Stimulated activated CD4-positive, alpha-beta T cell treated with anti-CD3 and anti-CD28 coated beads, Interleukin-2, amount 100 ng/mL, for 4 hours (primary cell): ENCODE data around the gene CCDC106.

ENCODE experiments used
- DNase-seq: peaks from one replicate; pipeline ENCODE4 v3.0.0-alpha.2; 2020; ENCODE audit warnings: low read depth

Gene CCDC106

GRCh38 chr19:55669418-55670279 is 21.6 kb downstream of the CCDC106 start:
- no peak for DNase-seq

DNA sequence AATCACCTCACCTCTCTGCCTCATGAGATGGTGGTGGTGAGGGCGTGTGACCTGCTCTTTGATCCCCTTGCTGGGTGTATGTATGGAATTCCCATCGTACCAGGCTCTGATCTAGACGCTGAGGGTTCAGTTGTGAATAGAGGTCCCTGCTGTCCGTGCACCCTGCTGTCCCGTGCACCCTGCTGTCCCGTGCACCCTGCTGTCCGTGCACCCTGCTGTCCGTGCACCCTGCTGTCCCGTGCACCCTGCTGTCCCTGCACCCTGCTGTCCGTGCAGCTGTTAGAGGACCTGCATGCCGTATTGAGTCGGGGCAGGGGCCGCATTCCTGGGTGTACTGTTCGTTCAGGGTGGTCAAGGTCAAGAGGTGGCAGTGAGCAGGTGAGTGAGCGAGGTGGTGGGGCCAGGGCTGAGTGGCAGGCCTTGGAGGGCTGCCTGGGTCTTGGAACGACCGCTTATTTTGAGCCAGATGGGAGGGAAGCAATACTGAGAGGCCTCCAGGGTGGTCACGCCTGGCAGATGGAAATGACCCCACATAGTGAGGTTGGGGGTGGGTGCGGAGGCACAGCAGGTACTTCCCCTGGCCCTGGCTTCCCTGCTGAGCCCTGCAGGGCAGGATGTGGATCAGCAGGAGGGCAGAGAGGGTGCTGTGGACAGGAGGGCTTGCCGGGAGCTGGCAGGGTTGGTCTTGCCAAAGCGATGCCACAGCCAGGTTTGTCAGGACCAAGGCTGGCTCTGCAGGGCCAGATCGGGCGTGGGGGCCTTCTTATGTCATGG is 22.5 kb downstream of the CCDC106 start:
- no peak for DNase-seq

DNA sequence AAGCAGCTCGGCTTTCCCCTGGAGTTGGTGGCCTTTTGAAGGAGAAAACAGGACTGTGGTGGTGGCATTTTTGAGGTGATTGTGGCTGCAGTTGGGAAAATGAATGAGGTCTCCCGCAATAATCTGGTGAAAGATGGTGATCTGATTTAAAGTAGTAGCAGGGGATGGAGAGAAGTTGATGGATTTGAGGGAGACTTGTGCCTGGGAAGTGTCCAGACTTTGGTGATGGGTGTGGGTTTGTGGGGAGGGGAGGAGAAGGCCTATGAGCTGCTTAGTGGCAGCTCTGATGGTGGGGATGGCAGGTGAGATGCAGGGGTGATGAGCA is 23.0 kb downstream of the CCDC106 start:
- no peak for DNase-seq

GRCh38 chr19:55672418-55672817 is 24.4 kb downstream of the CCDC106 start:
- DNase-seq, result no peak

GRCh38 chr19:55673465-55673864 is 25.5 kb downstream of the CCDC106 start:
- DNase-seq, result no peak

DNA sequence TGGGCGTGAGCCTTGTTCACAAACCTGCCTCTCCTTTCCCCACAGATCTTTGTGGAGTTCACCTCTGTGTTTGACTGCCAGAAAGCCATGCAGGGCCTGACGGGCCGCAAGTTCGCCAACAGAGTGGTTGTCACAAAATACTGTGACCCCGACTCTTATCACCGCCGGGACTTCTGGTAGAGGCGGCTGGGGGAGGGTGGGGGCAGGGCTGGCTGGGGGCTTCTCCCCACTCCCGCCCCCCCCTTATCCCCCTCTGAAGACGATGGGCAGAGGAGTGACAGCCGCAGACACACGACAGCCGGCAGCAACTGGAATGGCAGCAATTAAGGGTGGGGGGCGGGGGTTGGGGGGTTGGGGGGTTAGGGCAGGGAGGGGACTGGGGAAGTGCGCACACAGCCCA is 25.9 kb downstream of the CCDC106 start:
- DNase-seq, result no peak

GRCh38 chr19:55674459-55674840 is 26.4 kb downstream of the CCDC106 start:
- DNase-seq, result no peak

GRCh38 chr19:55674841-55675660 is 27.0 kb downstream of the CCDC106 start, which contains the start of gene EPN1:
EPN1 (plus strand) TSS chr19:55675226; CDS start chr19:55678628, 3,402 bp downstream.
- peak; percentile 97 for DNase-seq

GRCh38 chr19:55675661-55676354 is 27.8 kb downstream of the CCDC106 start:
- DNase-seq, result no peak

GRCh38 chr19:55676383-55676782 is 28.4 kb downstream of the CCDC106 start:
- no peak for DNase-seq

GRCh38 chr19:55676889-55677505 is 29.0 kb downstream of the CCDC106 start:
- no peak for DNase-seq

DNA sequence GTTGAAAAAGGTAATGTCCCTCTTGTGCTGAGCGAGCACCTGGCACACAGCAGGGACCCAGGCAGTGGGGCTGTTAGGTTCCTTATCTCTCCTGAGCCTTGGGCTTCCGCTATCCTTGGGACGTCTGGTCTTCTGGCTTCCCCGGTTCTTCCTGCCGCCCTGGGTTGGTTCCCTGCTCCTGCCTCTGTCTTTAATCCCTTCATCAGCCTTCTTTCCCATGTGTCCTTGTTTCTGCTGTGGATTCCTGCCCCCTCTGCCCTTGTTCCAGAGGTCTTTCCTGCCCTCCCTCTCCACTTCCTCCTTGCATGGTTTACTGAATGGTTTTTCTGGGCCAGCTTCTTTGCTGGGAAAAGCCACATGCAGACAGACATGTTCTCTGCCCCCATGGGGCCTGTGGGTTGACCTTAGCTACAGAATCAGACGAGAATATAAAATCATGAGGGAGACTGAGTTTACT is 29.6 kb downstream of the CCDC106 start:
- DNase-seq, result no peak

DNA sequence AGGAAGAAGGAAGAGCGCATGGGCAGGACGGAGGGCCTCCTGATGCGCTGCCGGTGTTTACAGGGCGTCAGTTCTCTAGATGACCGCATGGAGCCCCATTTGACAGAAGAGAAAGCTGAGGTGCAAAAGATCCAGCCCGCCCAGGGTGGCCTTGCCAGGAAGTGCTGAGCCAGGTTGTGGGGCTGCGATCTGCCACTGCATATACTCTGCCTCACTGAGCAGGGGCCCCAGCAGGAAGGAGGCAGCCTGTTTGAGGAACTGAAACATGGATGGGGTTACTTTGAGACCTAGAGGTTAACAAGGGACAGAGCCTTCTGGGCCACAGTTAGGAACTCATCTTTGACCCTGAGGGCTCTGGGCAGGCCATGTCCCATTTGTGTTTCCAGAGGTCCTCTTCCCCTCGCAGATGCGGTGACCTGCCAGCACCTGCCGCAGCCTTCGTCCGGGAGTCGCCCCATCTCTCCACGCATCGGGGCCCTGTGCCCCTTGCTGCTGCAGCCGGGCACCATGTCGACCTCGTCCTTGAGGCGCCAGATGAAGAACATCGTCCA is 30.2 kb downstream of the CCDC106 start:
- DNase-seq, result no peak

DNA sequence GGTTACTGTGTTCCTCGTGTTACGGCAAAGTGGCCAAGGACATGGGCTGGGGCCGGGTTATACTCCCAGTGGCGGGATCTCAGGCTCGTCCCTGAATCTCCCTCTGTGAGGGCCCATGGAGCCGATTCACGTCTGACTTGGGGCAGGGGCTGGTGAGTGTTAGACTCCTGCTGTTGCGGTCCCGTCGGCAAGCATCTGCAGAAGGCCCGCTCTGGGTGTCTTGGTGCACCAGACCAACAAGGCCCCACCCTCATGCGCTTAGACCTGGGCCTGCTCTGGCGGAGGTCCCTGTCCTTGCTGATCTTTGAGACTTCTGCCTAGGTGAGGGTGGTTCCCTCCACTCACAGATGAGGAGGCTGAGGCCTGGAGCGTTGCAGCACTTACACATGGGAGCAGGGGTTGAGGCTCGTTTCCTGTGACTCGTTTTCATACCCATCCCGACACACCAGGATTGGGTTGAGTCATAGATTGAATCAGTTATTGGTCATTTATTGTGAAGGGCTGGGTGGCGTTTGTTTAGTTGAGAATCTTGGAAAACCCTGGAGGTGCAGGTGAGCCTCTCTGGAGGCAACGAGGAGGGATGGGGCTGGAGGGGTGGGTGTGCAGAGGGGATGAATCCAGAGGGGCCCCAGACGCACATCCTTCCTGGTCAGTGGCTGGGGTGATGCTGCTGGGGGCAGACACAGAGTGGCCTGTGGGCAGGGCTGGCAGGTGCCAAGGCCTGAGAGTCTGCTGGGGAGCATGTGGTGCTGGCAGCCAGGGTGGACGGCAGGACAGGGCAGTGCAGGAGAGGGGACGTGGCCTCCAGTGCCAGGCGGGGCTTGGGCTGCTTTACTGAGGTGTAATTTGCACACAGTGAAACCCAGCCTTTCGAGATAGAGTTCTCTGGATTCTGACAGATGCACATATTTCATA is 31.6 kb downstream of the CCDC106 start:
- DNase-seq, result no peak

DNA sequence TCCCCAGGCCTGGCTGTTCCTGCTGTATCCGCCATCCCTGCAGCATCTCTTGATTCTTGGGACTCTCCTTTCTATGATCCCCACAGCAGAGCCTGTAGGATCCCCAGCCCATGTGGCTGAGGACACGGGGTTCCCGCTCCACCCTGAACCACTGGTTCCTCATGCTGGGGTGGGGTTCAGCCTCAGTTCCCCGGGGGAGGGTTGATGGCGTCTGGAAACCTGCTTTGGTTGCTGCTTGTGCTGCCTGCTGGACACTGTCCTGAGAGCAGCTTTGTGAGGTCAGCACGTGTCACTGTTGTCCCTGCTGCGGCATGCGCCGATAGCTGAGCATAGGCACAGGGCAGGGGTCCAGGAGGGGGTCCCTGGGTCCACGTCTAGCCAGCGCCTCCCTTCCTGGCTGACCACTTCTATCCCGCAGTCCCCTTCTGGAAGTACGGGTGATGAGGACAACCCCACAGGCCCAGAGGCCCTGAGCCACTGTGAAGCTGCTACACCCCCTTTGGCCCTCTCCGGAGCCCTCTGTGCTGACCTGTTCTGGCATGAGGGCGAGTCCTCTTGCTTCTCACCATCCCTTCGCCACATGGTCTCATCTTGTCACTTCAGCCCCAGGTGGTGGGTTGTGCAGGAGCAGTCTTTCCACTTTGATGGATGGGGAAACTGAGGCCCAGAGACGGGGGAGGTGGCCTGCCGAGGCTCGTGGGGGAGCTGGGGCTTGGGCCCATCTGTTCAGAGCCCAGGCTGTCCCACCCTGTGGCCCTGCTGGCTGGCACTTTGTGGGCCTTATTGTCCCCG is 32.5 kb downstream of the CCDC106 start:
- no peak for DNase-seq

DNA sequence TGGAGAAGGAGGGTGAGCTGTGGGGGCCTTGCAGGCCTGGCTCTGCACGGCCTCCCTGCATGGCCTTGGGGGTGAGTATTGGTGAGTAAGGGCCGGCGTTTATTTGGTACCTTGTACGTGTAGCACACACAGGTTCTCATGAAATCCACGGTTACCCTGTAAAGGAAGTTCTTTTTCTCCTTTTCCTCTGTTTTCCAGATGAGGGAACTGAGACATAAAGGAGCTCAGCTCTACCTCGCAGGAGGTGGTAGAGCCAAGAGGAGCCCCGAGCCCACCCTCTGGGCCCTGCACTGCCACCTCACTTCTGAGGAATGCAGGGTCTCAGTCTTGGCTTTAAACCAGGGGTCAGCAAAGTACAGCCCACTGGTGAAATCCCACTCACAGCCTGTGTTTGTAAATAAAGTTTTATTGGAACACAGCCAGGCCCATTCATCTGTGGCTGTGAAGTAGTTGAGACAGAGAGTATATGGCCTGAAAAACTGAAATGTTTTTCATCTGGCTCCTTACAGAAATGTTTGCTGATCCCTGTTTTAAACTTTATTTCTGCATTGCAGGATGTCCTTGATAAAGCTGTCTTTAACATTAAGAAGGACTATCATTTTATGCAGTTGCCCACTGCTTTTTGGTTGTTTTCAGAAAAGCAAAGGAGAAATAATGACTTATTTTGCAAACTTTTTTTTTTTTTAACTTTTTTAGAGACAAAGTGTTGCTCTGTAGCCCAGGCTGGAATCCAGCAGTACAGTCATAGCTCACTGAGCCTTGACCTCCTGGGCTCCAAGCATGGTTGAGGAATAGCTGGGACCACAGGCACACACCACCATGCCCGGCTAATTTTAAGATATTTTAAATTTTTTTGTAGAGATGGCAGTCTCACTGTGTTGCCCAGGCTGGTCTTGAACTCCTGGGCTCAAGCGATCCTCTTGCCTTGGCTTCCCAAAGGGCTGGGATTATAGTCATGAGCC is 33.4 kb downstream of the CCDC106 start:
- no peak for DNase-seq

DNA sequence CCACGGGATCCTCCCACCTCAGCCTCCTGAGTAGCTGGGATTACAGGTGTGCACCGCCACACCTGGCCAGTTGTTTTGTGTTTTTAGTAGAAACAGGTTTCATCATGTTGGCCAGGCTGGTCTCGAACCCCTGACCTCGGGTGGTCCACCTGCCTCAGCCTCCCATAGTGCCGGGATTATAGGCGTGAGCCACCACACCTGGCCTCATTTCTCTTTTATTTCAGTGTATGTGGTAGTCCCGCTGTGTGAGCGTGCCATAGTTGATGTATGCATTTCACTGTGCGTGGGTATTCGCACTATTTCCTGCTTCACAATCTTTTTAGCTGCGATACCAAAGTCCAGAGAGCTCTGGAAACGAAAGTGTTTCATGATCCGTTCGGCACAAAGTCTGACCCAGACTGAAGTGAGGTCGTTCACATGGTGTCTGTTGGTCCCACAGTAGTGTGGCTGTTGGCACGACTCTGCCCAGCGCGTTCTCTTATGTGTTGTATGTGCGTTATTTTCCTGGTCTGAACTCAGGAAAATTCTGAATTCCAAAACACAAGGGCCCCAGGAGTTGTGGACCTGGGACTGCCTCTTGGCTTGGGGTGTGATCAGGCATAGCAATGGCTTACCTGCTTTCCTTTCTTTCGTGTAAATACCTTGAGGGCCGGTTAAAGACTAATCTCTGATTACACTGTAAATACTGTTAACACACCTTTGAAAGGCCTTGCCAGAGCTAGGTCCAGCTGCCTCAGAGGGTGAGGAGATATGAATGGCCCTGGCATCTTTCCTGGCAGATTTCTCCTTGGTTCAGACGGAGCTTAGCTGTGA is 35.6 kb downstream of the CCDC106 start:
- no peak for DNase-seq
